Activated naive CD8-positive, alpha-beta T cell (primary cell): ENCODE measurements around the gene BRCA2.

Experiments used
- H3K27ac Mint-ChIP-seq: one replicate; pipeline ENCODE4 v1.8.0; 2021; ENCODE audit warnings: mixed read lengths
- H3K27me3 Mint-ChIP-seq: one replicate; pipeline ENCODE4 v1.8.0; 2021; ENCODE audit warnings: mixed read lengths
- H3K36me3 Mint-ChIP-seq: one replicate; pipeline ENCODE4 v1.8.0; 2021; ENCODE audit warnings: mixed read lengths
- H3K4me1 Mint-ChIP-seq: one replicate; pipeline ENCODE4 v1.8.0; 2021; ENCODE audit warnings: low read depth, mixed read lengths
- H3K4me3 Mint-ChIP-seq: one replicate; pipeline ENCODE4 v1.8.0; 2021; ENCODE audit warnings: mild to moderate bottlenecking, mixed read lengths
- H3K9me3 Mint-ChIP-seq: one replicate; pipeline ENCODE4 v1.8.0; 2021; ENCODE audit warnings: low read depth, mixed read lengths

The BRCA2 gene

DNA sequence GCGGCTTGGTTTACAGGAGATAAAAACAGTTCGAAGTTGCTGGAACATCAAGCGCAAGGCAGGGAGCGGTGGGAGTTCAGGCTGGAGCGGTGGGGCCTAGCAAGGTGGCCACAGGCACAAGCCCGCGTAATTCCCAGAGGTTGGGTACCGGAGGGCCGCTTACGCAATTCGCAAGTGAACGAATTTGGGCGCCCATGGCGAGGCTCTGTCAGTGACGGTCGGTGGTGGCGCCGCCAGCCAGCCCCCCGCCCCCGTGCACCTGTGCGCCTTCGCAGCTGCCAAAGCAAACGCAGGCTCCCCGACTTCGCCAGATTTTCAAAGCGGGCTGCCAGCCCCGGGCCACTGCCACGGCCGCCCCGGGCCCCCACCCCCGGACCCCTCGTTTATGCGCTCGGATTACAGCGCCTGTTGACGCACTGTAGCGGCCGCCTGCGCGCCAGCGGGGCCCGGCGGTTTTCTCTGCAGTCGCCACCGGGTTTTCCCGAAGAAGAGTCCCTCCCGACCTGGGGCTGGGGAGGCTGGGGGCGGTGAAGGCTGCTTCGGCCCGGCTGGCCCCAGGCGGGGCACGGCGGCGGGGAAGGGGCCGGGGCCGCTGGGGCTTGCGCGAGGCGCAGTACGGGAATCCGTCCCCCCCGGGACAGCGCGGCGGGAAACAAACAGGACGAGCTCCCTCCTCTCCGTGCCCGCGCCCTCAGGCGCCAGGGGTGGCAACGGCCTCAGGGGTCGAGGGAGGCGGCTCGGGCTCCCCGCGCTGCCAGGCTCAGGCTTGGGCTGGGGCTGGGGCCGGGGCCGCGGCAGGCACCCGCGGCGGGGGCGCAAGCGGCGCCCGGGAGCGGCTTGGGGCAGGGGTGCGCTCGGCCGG is 111.9 kb downstream of the BRCA2 start:
- H3K36me3 Mint-ChIP-seq, result peaks cover 5% of the 10 kb centered on the region

DNA sequence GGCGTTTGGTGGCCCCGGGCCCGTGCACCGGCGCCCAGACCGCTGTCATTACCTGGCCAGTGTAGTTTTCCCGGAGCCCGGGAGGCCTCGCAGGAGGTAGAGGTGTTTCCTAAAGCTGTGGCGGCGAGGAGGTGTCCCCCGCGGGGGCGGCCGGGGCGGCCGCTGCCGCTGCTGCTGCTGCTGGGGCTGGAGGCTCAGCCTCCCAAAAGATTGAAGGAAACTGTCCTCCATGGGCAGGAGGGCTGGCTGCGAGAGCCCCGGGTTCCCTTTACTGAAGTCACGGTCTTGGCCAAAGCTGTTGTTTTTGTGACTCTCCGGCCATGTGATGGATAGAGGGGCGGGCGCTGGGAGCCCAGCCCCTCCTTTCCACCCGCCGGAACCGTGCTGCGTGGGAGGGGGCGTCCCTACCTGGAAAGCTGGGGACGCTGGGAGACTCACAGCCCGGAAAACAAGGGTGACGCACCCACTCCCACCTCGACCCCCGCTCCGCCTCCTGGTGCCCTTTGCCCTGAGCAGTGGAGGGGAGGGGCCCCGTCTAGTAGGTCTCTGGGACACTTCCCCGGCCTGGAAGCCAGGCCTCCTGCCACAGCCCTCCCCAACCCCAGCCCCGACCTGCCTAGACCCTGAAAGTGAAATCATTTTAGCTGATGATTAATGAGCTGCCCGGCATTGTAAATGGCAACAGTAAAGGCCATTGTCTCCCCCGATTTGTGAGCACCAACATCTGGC is 112.7 kb downstream of the BRCA2 start, which contains the start of gene N4BP2L1:
TSS of gene N4BP2L1 (minus strand) at position 279 of the 729 bp plus-strand sequence. CDS start at position 231, 48 bp downstream.
- Mint-ChIP-seq H3K27me3 (no peaks in the 10 kb centered on the region), H3K27ac (peak within 1 kb of the TSS; percentile 98), H3K4me3 (peak within 1 kb of the TSS; percentile 92), H3K9me3 (no peaks in the 10 kb centered on the region), H3K36me3 (peaks cover 8% of the 10 kb centered on the region), H3K4me1 (peaks cover 44% of the 10 kb centered on the region)

More for the DNA sequence above, 111.9 kb downstream of the BRCA2 start:
- Mint-ChIP-seq H3K4me1 (peaks cover 47% of the 10 kb centered on the region), H3K9me3 (no peaks in the 10 kb centered on the region), H3K4me3 (peak overlapping the region; percentile 92), H3K27ac (peak overlapping the region; percentile 97), H3K27me3 (no peaks in the 10 kb centered on the region)

DNA sequence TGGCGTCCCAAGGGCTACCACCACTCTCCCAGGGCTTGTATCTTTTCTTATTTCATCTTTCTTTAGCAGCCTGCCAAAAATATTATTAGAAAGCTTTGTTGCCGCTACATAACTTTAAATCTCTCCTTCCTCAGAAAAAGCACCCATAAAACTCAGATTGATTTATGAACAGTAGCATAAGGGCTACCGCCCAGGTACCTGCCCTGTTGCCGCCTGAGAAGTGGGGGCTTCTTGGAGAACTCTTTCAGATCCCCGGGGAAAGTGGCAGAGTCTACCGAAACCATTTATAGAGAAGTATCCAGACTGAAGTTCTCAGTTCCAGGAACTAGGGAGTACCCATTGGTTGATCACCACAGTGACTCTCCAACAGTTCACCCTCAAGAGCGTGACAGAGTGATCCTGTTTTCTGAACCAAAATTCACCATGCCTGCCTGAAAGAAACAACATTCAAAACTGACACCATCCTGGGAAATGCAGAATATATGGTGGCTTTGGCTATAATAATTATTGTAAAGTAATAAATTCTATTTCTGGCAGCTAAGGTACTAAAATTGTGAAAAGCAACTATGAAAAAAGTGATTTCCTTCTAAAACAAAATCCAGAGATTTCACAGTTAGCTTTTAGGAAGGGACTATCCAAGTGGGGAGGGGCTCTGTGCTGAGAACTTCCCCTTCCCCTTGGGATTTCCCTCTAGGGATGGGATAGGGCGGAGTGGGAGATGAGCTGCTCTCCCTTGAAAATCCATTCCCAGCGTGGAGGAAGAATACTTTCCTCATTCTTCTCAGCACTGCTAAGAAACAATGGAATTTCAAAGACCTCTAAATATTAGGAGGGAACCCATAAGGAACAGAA is 113.5 kb downstream of the BRCA2 start:
- Mint-ChIP-seq H3K4me1 (peaks cover 39% of the 10 kb centered on the region), H3K4me3 (peak overlapping the region; percentile 91), H3K27me3 (no peaks in the 10 kb centered on the region), H3K9me3 (no peaks in the 10 kb centered on the region), H3K27ac (peak overlapping the region; percentile 98), H3K36me3 (peaks cover 8% of the 10 kb centered on the region)

DNA sequence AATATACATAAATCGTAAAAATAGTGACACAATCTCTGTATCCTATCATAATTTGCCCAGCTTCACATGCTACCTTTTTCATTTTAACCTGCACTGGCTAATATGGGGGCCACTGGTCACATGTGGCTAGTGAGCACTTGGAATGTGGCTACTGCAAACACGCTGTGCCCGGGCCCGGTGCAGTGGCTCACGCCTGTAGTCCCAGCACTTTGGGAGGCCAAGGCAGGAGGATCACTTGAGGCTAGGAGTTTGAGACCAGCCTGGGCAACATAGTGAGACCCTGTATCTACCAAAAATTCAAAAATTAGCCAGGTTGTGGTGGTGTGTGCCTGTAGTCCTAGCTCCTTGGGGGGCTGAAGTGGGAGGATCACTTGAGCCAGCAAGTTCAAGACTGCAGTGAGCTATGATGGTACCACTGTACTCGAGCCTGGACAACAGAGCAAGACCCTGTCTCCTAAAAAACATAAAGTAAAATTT is 114.2 kb downstream of the BRCA2 start:
- H3K27ac Mint-ChIP-seq, result peak overlapping the region; percentile 98
- H3K27me3 Mint-ChIP-seq, result no peaks in the 10 kb centered on the region
- peaks cover 8% of the 10 kb centered on the region for H3K36me3 Mint-ChIP-seq
- H3K9me3 Mint-ChIP-seq, result no peaks in the 10 kb centered on the region
- H3K4me3 Mint-ChIP-seq, result no peak overlapping the region
- H3K4me1 Mint-ChIP-seq, result peaks cover 32% of the 10 kb centered on the region

DNA sequence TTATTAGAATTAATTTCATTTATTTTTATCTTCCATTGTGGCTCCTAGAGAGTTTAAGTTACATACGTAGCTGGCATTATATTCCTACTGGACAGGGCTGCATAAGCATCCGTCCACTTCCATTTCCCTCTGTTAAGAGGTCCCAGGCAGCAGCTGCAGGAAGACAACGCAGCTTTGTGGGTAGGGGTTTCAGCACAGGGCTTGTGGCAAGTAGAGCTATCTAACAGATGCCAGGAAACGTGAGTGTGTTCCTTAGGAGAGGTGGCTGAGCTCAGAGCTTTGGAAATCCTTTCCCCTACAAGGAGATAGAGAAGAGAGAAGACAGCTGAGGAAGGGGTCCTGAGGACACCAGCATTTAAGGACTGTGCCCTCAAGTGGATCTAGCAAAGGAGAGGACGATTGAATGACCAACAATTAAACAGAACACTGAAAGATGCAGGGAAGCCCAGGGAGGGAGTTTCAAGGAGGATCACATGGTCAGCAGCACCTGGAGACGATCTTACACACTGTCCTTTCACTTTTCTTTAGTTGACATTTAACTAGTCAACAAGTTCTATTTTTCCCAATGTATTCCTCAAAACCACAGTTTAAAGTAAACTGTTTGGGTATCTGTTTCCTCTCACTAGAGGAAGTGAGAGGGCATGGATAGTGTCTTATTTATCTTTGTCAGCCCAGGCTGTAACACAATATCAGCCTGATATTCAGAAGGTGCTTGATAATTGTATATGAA is 114.9 kb downstream of the BRCA2 start:
- H3K27ac Mint-ChIP-seq, result peak overlapping the region; percentile 47
- H3K36me3 Mint-ChIP-seq, result peaks cover 7% of the 10 kb centered on the region
- H3K9me3 Mint-ChIP-seq, result no peaks in the 10 kb centered on the region
- H3K4me3 Mint-ChIP-seq, result no peak overlapping the region
- peaks cover 29% of the 10 kb centered on the region for H3K4me1 Mint-ChIP-seq
- no peaks in the 10 kb centered on the region for H3K27me3 Mint-ChIP-seq

DNA sequence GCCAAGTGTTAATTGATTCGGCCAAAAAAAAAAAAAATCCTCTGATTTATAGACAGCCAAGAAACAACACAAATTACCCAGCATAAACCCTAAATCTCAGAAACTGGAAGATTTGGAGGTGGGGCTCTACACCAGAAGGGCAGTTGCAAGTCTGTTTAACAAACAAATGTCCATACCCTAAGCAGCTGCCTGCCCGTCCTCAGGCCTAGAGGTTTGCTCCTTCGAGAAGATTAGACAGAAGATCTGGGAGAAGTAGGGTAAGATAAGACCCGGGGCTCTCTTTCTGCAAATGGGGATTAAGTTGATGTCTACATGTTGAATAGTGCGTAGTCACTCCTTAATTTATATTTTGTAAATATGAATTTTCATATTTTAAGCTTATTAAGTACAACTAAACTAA is 116.1 kb downstream of the BRCA2 start:
- H3K27me3 Mint-ChIP-seq, result no peaks in the 10 kb centered on the region
- no peak overlapping the region for H3K27ac Mint-ChIP-seq
- peaks cover 5% of the 10 kb centered on the region for H3K36me3 Mint-ChIP-seq
- H3K4me1 Mint-ChIP-seq, result peaks cover 19% of the 10 kb centered on the region
- H3K9me3 Mint-ChIP-seq, result no peaks in the 10 kb centered on the region
- no peak overlapping the region for H3K4me3 Mint-ChIP-seq

DNA sequence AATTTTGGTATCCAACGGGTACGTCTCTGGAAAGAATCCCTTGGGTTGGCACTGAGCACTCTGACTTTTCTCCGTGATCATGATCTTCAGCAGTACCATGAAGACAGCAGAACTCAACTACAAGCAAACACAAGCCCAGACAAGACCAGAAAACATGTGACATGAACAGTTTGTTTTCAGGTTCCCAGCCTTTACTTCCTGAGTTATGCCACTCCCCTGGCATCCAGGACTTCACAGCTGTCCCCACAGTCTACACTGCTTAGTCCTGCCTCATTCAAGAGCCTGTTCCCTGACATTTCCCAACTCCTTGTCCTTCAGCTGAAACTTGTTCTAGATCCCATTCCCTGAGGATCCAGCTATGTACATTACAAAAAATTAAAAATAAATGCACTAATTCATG is 117.5 kb downstream of the BRCA2 start:
- peaks cover 14% of the 10 kb centered on the region for H3K4me1 Mint-ChIP-seq
- H3K4me3 Mint-ChIP-seq, result no peak overlapping the region
- H3K27ac Mint-ChIP-seq, result no peak overlapping the region
- H3K36me3 Mint-ChIP-seq, result peaks cover 7% of the 10 kb centered on the region
- no peaks in the 10 kb centered on the region for H3K27me3 Mint-ChIP-seq
- no peaks in the 10 kb centered on the region for H3K9me3 Mint-ChIP-seq

DNA sequence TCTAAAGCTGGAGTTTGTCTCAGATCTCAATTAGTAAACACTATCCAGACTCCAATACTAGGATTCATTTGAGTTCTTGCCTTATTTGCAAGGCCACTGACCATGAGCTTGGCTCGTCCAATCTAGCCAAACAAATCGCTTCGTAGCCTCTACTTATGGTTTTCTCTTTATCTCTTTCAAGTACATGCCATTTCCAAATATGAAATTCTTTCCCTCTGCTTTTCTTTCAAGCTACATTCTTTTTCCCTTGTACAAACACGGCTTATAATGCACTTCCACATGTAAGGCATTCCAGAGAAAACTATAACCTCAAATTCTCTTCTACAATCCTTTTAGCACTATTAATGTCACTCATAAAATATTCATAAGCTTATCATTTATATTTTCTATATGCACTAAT is 123.6 kb downstream of the BRCA2 start:
- H3K9me3 Mint-ChIP-seq, result no peaks in the 10 kb centered on the region
- peaks cover 10% of the 10 kb centered on the region for H3K36me3 Mint-ChIP-seq
- no peak overlapping the region for H3K27ac Mint-ChIP-seq
- H3K4me3 Mint-ChIP-seq, result no peak overlapping the region
- peaks cover 3% of the 10 kb centered on the region for H3K4me1 Mint-ChIP-seq
- no peaks in the 10 kb centered on the region for H3K27me3 Mint-ChIP-seq

DNA sequence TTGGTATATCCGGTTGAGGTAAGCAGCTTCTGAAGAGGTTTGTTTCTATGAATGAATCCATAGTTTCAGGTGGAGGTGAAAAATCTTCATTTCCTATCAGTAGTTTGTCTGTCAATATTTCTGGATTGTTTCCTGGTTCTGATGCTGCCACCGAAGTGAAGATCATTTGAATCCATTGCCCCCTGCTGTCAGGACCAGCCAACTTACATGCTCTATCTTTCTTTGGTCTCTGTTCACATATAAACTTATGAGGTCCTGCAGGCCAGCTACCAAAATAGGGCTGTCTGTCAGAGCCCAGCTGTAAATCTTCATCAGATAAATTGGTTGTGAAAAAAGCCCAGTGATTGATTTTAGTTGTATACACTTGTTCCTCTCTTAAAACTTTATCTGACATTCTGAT is 127.8 kb downstream of the BRCA2 start:
- Mint-ChIP-seq H3K27ac (no peak overlapping the region), H3K9me3 (no peaks in the 10 kb centered on the region), H3K27me3 (no peaks in the 10 kb centered on the region), H3K4me3 (no peak overlapping the region), H3K4me1 (peaks cover 3% of the 10 kb centered on the region), H3K36me3 (peaks cover 6% of the 10 kb centered on the region)

DNA sequence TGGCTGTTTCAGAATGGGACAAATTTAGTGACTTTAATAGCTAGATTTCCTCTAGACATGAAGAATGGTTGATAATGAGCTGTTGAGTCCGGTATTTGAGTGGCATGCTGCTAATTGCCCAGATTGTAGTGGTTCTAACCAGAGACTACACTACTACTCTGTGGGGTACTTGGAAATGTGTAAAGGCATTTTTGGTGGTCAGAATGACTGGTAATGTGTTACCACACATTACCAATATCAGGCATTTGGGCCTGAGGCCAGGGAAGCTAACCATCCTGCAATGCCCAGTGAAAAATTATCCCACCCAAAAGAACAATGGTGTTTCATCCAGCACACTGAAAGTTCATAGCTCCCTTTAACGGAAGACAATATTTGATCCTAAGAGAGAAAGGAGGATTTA is 130.2 kb downstream of the BRCA2 start:
- H3K27me3 Mint-ChIP-seq, result no peaks in the 10 kb centered on the region
- no peaks in the 10 kb centered on the region for H3K9me3 Mint-ChIP-seq
- H3K4me1 Mint-ChIP-seq, result peaks cover 3% of the 10 kb centered on the region
- H3K27ac Mint-ChIP-seq, result no peak overlapping the region
- no peak overlapping the region for H3K4me3 Mint-ChIP-seq
- H3K36me3 Mint-ChIP-seq, result peaks cover 4% of the 10 kb centered on the region

DNA sequence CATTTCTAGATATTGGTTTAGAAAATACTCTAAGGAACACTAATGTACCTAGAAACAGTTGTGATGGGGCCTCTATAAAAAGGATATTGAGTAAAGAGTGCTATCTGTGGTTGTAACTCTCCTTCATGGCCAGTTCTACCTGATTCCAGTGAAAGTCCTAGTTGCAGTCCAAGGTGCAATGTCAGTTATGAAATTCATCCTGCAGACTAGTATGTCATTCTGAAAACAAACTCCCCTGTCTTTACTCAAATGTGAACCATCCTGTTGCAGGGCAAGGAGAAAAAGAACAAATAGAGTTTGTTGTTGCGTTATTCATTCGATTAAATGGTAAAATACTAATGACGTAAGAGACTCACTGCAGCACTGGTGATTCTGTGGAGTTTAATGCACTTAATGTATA is 130.9 kb downstream of the BRCA2 start:
- no peak overlapping the region for H3K4me3 Mint-ChIP-seq
- H3K4me1 Mint-ChIP-seq, result peaks cover 3% of the 10 kb centered on the region
- no peaks in the 10 kb centered on the region for H3K27me3 Mint-ChIP-seq
- H3K36me3 Mint-ChIP-seq, result peaks cover 4% of the 10 kb centered on the region
- no peak overlapping the region for H3K27ac Mint-ChIP-seq
- H3K9me3 Mint-ChIP-seq, result no peaks in the 10 kb centered on the region

DNA sequence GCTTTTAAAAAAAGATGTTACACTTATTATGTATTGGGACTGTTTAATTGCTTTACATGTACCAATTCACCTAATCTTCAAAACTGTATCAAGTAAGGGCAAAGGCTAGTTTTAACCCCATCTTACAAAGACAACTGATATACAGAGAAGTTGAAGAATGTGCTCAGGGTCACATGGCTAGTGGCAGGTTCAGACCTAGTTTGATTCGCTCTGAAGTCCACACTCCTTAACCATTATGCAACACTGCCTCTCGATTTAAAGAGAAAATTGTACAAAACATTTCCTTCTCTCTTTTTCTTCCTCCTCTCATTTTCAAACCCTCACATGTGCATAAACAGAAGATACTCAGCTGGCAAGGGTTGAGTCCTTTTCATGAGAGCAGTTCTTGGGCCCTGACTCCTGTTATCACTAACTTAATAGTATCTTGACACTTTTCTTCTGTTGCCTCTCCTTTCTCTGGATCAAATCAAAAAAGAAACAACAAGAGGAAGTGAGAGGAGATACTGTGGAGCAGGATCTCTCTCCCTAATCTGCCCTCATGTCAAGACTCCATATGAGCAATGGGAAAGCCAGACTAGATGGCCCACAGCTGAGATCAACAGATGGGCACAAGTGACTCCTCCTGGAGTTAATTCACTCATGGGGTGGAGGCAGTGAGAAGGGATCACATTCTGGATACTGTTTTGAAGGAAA is 131.6 kb downstream of the BRCA2 start:
- peaks cover 3% of the 10 kb centered on the region for H3K36me3 Mint-ChIP-seq
- H3K4me1 Mint-ChIP-seq, result peaks cover 3% of the 10 kb centered on the region
- no peaks in the 10 kb centered on the region for H3K27me3 Mint-ChIP-seq
- no peak overlapping the region for H3K27ac Mint-ChIP-seq
- no peak overlapping the region for H3K4me3 Mint-ChIP-seq
- H3K9me3 Mint-ChIP-seq, result no peaks in the 10 kb centered on the region

DNA sequence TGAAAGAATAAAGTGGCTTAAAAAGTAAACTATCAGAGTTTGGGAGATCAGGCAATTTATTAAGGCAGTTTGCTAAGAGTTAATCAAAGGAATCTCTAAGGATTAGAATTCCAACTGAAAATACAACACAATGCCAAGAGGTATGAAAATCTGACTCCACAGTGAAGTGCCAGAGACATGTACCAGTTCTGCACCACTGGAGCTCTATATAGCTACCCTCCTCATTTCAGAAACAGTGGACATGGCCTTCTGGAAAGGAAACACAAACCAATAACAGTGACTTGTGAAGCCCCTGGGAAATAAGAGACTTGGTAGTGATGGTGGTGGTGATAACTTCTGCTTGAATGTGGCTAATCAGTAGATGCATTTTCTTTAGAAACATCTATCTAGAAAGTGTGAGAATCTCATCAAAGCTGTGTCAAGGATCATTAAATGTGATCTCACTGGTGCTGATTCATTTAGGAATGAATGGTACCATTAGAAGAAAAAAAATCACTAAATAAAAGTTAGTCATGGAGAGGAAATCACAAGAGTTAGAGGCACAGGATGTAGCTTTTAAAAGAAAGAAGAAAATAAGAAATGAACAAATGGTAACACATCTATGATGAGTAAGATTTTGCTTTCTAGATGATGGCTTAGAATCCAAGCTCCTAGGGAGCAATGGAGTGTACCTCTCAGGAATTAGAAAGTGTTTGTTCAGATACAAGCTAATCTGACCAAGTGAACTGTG is 132.8 kb downstream of the BRCA2 start:
- peaks cover under 1% of the 10 kb centered on the region for H3K4me1 Mint-ChIP-seq
- no peak overlapping the region for H3K4me3 Mint-ChIP-seq
- no peaks in the 10 kb centered on the region for H3K27me3 Mint-ChIP-seq
- peak overlapping the region; percentile 41 for H3K27ac Mint-ChIP-seq
- H3K9me3 Mint-ChIP-seq, result no peaks in the 10 kb centered on the region
- H3K36me3 Mint-ChIP-seq, result peaks cover 3% of the 10 kb centered on the region
